ENCODE data around the gene ANKRD12. TPM values are rescaled to one million over a fixed set of nuclear protein-coding genes. Genes with fewer than 3 reads are reported as not detected.
A peak's percentile ranks its signal among the peaks of the same experiment; 100 is the strongest.

Gene ANKRD12
- total and polyA plus RNA-seq, 2 of the 4 experiments (the other 2 are of a cell fraction) = 2.6 to 12.9 TPM

DNA sequence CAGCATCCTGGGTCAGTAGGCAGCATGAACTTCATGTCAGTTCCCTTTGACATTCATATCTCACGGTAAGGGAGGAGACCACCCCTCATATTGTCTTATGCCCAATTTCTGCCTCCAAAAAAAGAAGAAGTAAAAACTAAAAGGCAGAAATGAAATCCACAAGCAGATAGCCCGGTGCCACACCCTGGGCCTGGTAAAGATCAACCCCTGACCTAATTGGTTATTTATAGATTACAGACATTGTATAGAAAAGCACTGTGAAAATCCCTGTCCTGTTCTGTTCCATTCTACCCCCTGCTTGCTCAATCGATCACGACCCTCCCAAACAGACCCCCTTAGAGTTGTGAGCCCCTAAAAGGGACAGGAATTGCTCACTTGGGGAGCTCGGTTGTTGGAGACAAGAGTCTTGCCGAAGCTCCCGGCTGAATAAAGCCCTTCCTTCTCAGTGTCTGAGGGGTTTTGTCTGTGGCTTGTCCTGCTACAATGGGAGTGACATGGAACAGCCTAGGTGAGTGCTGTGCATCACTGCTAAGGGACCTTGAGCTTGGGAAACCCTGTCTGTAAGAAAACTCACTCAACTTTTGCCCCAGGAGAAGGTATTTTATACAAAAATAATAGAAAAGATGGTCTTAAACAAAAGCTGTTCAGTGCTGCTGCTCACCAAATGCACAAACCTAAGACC is 23.0 kb upstream of the ANKRD12 start:
- Histone ChIP-seq H3K36me3 (ENCODE audit: control insufficient read depth, insufficient read depth, low read length) (peaks cover 3% of the 10 kb centered on the region), H4K5ac (ENCODE audit: low read depth, low read length) (no peak overlapping the region), H3K4me2 (ENCODE audit: low read depth, low read length) (no peak overlapping the region), H4K8ac (ENCODE audit: low read depth in 2 of 2, low read length in 2 of 2) (peak overlapping the region in 1 of 2 experiments; percentile 11; a peak in 1 of 4 replicates), H2BK20ac (ENCODE audit: low read depth, low read length) (no peak overlapping the region), H3K18ac (ENCODE audit: low read depth, low read length) (no peak overlapping the region), H3K9ac (ENCODE audit: low read depth, low read length) (no peak overlapping the region), H2AK5ac (ENCODE audit: low read depth, low read length) (peak overlapping the region; percentile 64; the same call in 1 of the 2 replicates), H3K56ac (ENCODE audit: extremely low read depth, insufficient read depth, low read length) (no peak overlapping the region), H3K27ac (ENCODE audit: insufficient read depth, low read length) (no peak overlapping the region), H3K9me3 (ENCODE audit: control insufficient read depth, insufficient read depth, low read length) (no peaks in the 10 kb centered on the region), H3K4ac (ENCODE audit: low read depth, low read length) (no peak overlapping the region), H2AK9ac (replicated peaks; ENCODE audit: low read depth, low read length, poor library complexity) (no peak overlapping the region), H3K14ac (replicated peaks; ENCODE audit: low read depth, low read length) (no peak overlapping the region), H3K9me1 (ENCODE audit: insufficient read depth, low read length) (peaks cover 10% of the 10 kb centered on the region), H4K20me1 (ENCODE audit: insufficient read depth, low read length) (peaks cover 84% of the 10 kb centered on the region), H3K4me3 (ENCODE audit: insufficient read depth, low read depth, low read length) (no peak overlapping the region), H2BK120ac (ENCODE audit: low read depth, low read length) (no peak overlapping the region), H3K27me3 (ENCODE audit: control insufficient read depth, insufficient read depth, low read length) (no peaks in the 10 kb centered on the region), H3K4me1 (ENCODE audit: control insufficient read depth, insufficient read depth, low read length) (peaks cover 23% of the 10 kb centered on the region), H2AFZ (replicated peaks; ENCODE audit: low read length, poor library complexity) (no peak overlapping the region), H4K91ac (ENCODE audit: insufficient read depth, low read depth, low read length) (no peak overlapping the region), H3K23ac (ENCODE audit: low read depth, low read length) (no peak overlapping the region; the same call in 1 of the 2 replicates), H2BK5ac (ENCODE audit: low read depth, low read length, poor library complexity, severe bottlenecking) (no peak overlapping the region), H3K79me1 (ENCODE audit: low read depth in 1 of 2, low read length in 2 of 2) (peaks cover 0 to 59% of the 10 kb centered on the region in 2 experiments; a peak in 2 of 4 replicates), H2BK15ac (ENCODE audit: low read depth, low read length) (no peak overlapping the region)
- DNase-seq (no peak), ATAC-seq (ENCODE audit: low read depth) (no peak)
- ChIA-PET CTCF (no interaction called here), POLR2A (ENCODE audit: unreplicated experiment) (no interaction called here)
- no peak for TF ChIP-seq RAD21 (IDR thresholded peaks at IDR 0.05; ENCODE audit: low read length)
- WGBS, 2 experiments (ENCODE audit: extremely low coverage in 2 of 2, insufficient read length in 1 of 2) = 100% methylated on average over 3 of the region's 7 CpGs; no CpG with 5 or more reads in 1 of the 2 experiments
- dilution Hi-C loops (cut with HindIII; ENCODE audit: low sequenced_read_pairs, unreplicated experiment) = no loop called here
- in situ Hi-C loops (cut with MboI; ENCODE audit: low sequenced_read_pairs) = no loop called here
- BruUV-seq (replicated peaks) = TSS peak; percentile 9
- intact Hi-C loops (cut with micrococcal nuclease) = no loop called here
